Thyroid gland (tissue), 4 donors: ENCODE results near the gene SPACA5.
"Not testable (repeated sequence)": the region's sequence is repeated elsewhere in the genome, so short reads cannot be mapped to it uniquely, and the experiment has no call there.

Source experiments
- POLR2A ChIP-seq, 2 donors: fragments of 450-650 bp; IDR thresholded peaks; one replicate each; pipeline ENCODE4 v1.6.1; 2017; ENCODE audit warnings: antibody characterized with exemption in 2 of 2, mild to moderate bottlenecking in 2 of 2, moderate library complexity in 1 of 2
- TF ChIP-seq, protein P1 (sequence below), 6 experiments: fragments of 200-600 bp in 3 of 6; fragments of 450-650 bp in 3 of 6; sonication (generic) in 3 of 6; IDR thresholded peaks; one replicate each; pipeline ENCODE4 v1.5.1; 2016 to 2019; ENCODE audit warnings: antibody characterized with exemption in 6 of 6, mild to moderate bottlenecking in 2 of 6, inconsistent platforms in 1 of 6, moderate library complexity in 1 of 6

DNA sequence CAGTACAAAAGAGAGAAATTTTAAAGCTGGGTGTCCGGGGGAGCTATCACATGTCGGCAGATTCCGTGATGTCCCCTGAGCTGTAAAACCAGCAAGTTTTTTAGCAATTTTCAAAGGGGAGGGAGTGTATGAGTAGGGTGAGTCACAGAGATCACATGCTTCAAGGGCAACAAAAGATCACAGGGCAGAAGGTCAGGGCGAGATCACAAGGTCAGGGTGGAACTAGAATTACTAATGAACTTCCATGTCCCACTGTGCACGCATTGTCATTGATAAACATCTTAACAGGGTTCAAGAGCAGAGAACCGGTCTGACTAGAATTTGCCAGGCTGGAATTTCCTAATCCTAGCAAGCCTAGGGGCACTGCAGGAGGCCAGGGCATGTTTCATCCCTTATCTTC, 45.0 kb upstream of the SPACA5 start:
- TF ChIP-seq POLR2A (IDR thresholded peaks at IDR 0.05): not testable (repeated sequence)
- TF ChIP-seq, protein P1, sequence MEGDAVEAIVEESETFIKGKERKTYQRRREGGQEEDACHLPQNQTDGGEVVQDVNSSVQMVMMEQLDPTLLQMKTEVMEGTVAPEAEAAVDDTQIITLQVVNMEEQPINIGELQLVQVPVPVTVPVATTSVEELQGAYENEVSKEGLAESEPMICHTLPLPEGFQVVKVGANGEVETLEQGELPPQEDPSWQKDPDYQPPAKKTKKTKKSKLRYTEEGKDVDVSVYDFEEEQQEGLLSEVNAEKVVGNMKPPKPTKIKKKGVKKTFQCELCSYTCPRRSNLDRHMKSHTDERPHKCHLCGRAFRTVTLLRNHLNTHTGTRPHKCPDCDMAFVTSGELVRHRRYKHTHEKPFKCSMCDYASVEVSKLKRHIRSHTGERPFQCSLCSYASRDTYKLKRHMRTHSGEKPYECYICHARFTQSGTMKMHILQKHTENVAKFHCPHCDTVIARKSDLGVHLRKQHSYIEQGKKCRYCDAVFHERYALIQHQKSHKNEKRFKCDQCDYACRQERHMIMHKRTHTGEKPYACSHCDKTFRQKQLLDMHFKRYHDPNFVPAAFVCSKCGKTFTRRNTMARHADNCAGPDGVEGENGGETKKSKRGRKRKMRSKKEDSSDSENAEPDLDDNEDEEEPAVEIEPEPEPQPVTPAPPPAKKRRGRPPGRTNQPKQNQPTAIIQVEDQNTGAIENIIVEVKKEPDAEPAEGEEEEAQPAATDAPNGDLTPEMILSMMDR (IDR thresholded peaks at IDR 0.05): not testable (repeated sequence)
